ENCODE data around the gene KIF21B. TPM values are rescaled to one million over a fixed set of nuclear protein-coding genes. Genes with fewer than 3 reads are reported as not detected.

The KIF21B gene
- total and polyA plus RNA-seq, 2 of the 4 experiments (the other 2 are of a cell fraction): 0.36 to 0.55 TPM

- no TSS peak for BruUV-seq (replicated peaks)
- H3K23ac ChIP-seq (ENCODE audit: low read depth, low read length): no peak overlapping the region
- H3K9ac ChIP-seq (ENCODE audit: low read depth, low read length): no peak overlapping the region
- dilution Hi-C loops (cut with HindIII; ENCODE audit: low sequenced_read_pairs, unreplicated experiment) (no loop called here), in situ Hi-C loops (cut with MboI; ENCODE audit: low sequenced_read_pairs) (no loop called here), intact Hi-C loops (cut with micrococcal nuclease) (no loop called here)
- H4K5ac ChIP-seq (ENCODE audit: low read depth, low read length): no peak overlapping the region
- H3K56ac ChIP-seq (ENCODE audit: extremely low read depth, insufficient read depth, low read length): no peak overlapping the region
- no peak overlapping the region for H3K27ac ChIP-seq (ENCODE audit: insufficient read depth, low read length)
- H3K4me2 ChIP-seq (ENCODE audit: low read depth, low read length): no peak overlapping the region
- WGBS, 2 experiments (ENCODE audit: extremely low coverage in 2 of 2, insufficient read length in 1 of 2): 20% methylated on average over 1 of the region's 2 CpGs; no CpG with 5 or more reads in 1 of the 2 experiments
- ChIA-PET CTCF (no interaction called here), POLR2A (ENCODE audit: unreplicated experiment) (no interaction called here)
- H3K36me3 ChIP-seq (ENCODE audit: control insufficient read depth, insufficient read depth, low read length): no peaks in the 10 kb centered on the region
- no peak overlapping the region for H3K14ac ChIP-seq (replicated peaks; ENCODE audit: low read depth, low read length)
- no peaks in the 10 kb centered on the region for H3K4me1 ChIP-seq (ENCODE audit: control insufficient read depth, insufficient read depth, low read length)
- ATAC-seq (ENCODE audit: low read depth): no peak
- no peaks in the 10 kb centered on the region for H3K9me1 ChIP-seq (ENCODE audit: insufficient read depth, low read length)
- no peak overlapping the region for H2AFZ ChIP-seq (replicated peaks; ENCODE audit: low read length, poor library complexity)
- no peak for TF ChIP-seq CHD1 (IDR thresholded peaks at IDR 0.05; ENCODE audit: low read depth, low read length)
- TF ChIP-seq RFX5 (IDR thresholded peaks at IDR 0.05; ENCODE audit: low read depth, low read length): no peak
- TF ChIP-seq ELK1 (IDR thresholded peaks at IDR 0.05; ENCODE audit: borderline replicate concordance, low read depth, low read length): no peak
- no peak for TF ChIP-seq MAZ (IDR thresholded peaks at IDR 0.05; ENCODE audit: borderline replicate concordance, low read depth, low read length)
- TF ChIP-seq FOS (IDR thresholded peaks at IDR 0.05; ENCODE audit: low read depth, low read length): no peak
- TF ChIP-seq USF2 (IDR thresholded peaks at IDR 0.05; ENCODE audit: low read depth, low read length): no peak
- no peak for TF ChIP-seq NFE2L2 (IDR thresholded peaks at IDR 0.05; ENCODE audit: low read depth, low read length)
- no peak for TF ChIP-seq SMC3 (IDR thresholded peaks at IDR 0.05; ENCODE audit: low read depth, low read length)
- no peak for TF ChIP-seq BHLHE40 (IDR thresholded peaks at IDR 0.05; ENCODE audit: low read depth, low read length)
- TF ChIP-seq CEBPB (IDR thresholded peaks at IDR 0.05; ENCODE audit: low read depth, low read length): no peak
- TF ChIP-seq MAFK (IDR thresholded peaks at IDR 0.05; ENCODE audit: low read depth, low read length): no peak
- no peak for TF ChIP-seq MXI1 (IDR thresholded peaks at IDR 0.05; ENCODE audit: borderline replicate concordance, low read depth, low read length)
- TF ChIP-seq POLR2A (IDR thresholded peaks at IDR 0.05; ENCODE audit: low read depth, low read length): no peak
- TF ChIP-seq RAD21 (IDR thresholded peaks at IDR 0.05; ENCODE audit: low read length): no peak
- no peak for TF ChIP-seq CTCF (conservative IDR thresholded peaks at IDR 0.05; ENCODE audit: low read depth, low read length)
- TF ChIP-seq RCOR1 (IDR thresholded peaks at IDR 0.05; ENCODE audit: insufficient replicate concordance, low read length): no peak
- H3K9me3 ChIP-seq (ENCODE audit: control insufficient read depth, insufficient read depth, low read length): no peaks in the 10 kb centered on the region
- no peak overlapping the region for H2AK9ac ChIP-seq (replicated peaks; ENCODE audit: low read depth, low read length, poor library complexity)
- no peak overlapping the region for H2BK120ac ChIP-seq (ENCODE audit: low read depth, low read length)
- no peak overlapping the region for H2BK15ac ChIP-seq (ENCODE audit: low read depth, low read length)
- H2AK5ac ChIP-seq (ENCODE audit: low read depth, low read length): no peak overlapping the region
- DNase-seq: no peak
- no peaks in the 10 kb centered on the region for H3K79me1 ChIP-seq (ENCODE audit: low read depth in 1 of 2, low read length in 2 of 2)
- H4K91ac ChIP-seq (ENCODE audit: insufficient read depth, low read depth, low read length): no peak overlapping the region
- H2BK5ac ChIP-seq (ENCODE audit: low read depth, low read length, poor library complexity, severe bottlenecking): no peak overlapping the region
- H4K20me1 ChIP-seq (ENCODE audit: insufficient read depth, low read length): no peaks in the 10 kb centered on the region
- peaks cover 42% of the 10 kb centered on the region for H3K27me3 ChIP-seq (ENCODE audit: control insufficient read depth, insufficient read depth, low read length)
- H4K8ac ChIP-seq (ENCODE audit: low read depth in 2 of 2, low read length in 2 of 2): no peak overlapping the region
- no peak overlapping the region for H2BK20ac ChIP-seq (ENCODE audit: low read depth, low read length)
- no peak overlapping the region for H3K4me3 ChIP-seq (ENCODE audit: insufficient read depth, low read depth, low read length)
- no peak overlapping the region for H3K18ac ChIP-seq (ENCODE audit: low read depth, low read length)
- H3K4ac ChIP-seq (ENCODE audit: low read depth, low read length): no peak overlapping the region
Measured at GRCh38 chr1:201039418-201039817, 15.9 kb upstream of the KIF21B start.

All from IMR-90 (cell line).